Stimulated activated CD4-positive, alpha-beta T cell treated with anti-CD3 and anti-CD28 coated beads, Interleukin-15, amount 100 ng/mL, for 1 hour (primary cell): ENCODE results near the gene DACH2.

ENCODE experiments used
- DNase-seq, 2 donors: peaks; one replicate each; pipeline ENCODE4 v3.0.0-alpha.2; 2020; ENCODE audit warnings: low read depth in 1 of 2, low spot score in 1 of 2

The DACH2 gene

GRCh38 chrX:86295293-86295692, 147.0 kb downstream of the DACH2 start:
- no peak for DNase-seq

- DNase-seq, result no peak
Observed at GRCh38 chrX:86322913-86323312, 174.7 kb downstream of the DACH2 start.

DNA sequence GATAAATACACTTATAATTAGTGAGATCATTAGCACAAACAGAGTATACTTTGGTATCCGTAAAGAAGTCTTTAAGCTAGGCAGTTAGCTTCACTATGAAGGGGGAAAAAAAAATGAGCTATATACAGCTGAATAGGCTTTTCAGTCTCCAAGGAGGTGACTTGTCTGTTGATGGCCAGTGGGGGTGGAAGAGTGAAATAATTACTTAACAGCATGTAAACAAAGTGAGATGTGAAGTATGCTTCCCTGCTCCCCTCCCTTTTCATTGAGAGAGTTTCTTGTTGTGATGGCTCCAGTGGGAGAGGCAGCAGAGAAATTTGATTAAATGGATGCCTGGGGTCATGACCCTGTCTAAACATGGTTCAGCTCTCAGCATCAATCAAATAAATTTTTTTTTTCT, 180.9 kb downstream of the DACH2 start:
- DNase-seq, result no peak

GRCh38 chrX:86348669-86349068, 200.4 kb downstream of the DACH2 start:
- DNase-seq, result no peak

DNA sequence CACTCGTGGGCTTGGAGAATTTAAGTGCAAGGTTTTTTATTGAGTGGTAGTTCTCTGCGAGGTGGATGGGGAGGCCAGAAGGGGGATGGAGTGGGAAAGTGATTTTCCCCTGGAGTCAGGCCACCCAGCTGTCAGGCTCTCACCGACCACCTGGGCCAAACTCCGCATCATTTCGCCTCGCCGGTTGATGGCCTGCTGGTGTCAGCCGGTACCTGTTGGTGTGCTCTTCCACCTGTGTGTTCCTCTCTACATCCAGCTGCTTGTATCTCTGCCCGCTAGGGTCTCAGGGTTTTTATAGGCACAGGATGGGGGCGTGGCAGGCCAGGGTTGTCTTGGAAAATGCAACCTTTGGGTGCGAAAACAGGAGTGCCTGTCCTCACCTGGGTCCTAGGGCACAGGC, 200.9 kb downstream of the DACH2 start:
- no peak for DNase-seq

- DNase-seq, result no peak
Observed at GRCh38 chrX:86369847-86370630, 221.8 kb downstream of the DACH2 start.

- no peak for DNase-seq
Observed at GRCh38 chrX:86370927-86371326, 222.7 kb downstream of the DACH2 start.

DNA sequence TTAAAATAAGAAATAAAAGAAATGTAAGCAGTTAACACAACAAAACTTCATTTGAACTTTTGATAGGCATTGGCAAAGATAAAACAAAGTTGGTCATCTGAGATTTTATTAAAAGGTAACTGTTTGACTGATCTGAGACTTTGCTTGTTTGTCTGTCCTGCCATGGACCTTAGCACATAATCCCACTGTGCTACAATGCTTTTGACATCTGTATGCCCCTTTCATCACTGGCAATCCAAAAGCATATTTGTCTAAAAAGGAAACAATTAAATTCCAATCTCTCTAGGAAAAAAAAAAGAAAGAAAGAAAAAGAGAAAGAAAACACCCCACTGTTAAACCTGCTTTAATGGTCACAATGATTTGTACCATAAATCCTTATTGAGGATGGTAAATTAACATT, 231.0 kb downstream of the DACH2 start:
- no peak for DNase-seq

GRCh38 chrX:86383681-86384540, 235.7 kb downstream of the DACH2 start:
- DNase-seq, result no peak

DNA sequence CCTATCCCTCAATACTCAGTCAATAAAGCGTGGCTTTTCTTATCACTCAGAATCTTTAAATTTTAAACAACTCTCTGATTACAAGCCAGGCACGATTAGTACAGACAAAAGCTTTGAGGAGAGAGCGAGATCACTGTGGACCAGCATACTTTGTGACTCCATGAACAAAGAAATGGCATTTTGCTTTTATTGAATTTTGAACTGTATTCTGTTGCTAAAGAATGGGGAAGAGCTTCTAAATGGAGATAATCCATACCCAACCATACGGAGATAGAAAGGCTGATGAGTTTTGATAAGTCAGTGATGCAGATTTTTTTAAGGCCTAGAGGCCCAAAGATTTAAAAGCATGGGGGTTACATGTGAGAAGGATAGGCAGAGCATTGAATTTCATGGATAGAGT, 259.1 kb downstream of the DACH2 start:
- no peak for DNase-seq

DNA sequence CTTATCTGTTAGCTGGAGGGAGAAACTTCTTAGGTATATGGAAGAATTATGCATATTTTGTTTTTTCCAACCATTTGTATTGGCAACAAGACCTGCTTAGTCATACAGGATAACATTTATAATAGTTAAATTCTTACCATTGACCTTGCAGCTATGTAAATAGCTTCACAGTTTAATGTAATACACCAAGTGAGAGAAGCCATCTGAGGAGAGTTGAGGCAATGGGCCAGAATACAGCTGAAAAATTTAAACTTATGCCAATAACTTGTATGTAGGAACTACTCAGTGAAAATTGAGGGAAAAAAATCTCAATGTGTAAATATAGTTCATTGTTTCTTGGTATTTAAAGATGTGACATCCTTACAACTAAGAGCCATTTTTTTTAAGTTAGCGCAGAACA, 273.5 kb downstream of the DACH2 start:
- DNase-seq, result no peak

- no peak for DNase-seq
Observed at GRCh38 chrX:86436116-86436515, 287.9 kb downstream of the DACH2 start.

GRCh38 chrX:86455495-86455894, 307.2 kb downstream of the DACH2 start:
- DNase-seq, result no peak

DNA sequence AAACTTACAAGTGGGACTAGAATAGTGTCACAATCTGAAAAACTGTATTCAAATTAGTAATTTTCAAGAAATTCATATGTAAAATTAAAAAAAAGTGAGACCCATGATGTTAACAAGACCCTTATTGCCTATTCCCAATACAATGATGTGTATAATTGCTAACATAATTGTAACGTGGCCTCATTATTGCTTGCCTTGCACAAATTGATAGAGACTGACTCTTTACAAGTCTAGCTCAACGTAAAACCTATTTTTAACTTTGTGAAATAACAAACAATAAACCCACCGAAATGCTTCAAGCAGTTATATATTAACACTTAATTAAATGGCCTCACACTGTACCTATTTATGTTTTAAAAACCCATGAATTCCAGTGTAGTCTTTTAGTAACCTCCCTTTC, 312.5 kb downstream of the DACH2 start:
- no peak for DNase-seq

- no peak for DNase-seq
Observed at GRCh38 chrX:86504297-86504696, 356.0 kb downstream of the DACH2 start.

GRCh38 chrX:86507331-86507730, 359.1 kb downstream of the DACH2 start:
- DNase-seq, result no peak

DNA sequence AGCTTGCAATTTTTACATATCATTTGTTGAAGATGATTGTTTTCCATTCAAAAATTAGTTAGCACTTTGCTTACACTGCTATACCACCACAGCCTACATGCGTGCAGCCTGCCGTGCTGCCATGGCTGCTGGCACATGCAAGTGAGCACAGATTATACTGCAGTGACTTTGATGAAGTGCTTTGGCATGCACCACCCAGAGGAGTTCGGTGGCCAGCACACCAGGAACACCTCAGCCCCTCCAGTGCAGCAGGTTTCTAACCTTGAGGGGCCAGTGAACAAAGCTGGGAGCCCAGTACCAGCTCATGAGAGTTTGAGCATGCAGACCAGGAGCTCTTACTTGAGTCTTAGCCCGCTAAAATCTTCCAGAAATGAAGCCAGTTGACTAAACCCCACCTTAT, 431.5 kb downstream of the DACH2 start:
- DNase-seq, result no peak

GRCh38 chrX:86604607-86605006, 456.4 kb downstream of the DACH2 start:
- DNase-seq, result no peak

- no peak for DNase-seq
Observed at GRCh38 chrX:86696951-86697350, 548.7 kb downstream of the DACH2 start.

DNA sequence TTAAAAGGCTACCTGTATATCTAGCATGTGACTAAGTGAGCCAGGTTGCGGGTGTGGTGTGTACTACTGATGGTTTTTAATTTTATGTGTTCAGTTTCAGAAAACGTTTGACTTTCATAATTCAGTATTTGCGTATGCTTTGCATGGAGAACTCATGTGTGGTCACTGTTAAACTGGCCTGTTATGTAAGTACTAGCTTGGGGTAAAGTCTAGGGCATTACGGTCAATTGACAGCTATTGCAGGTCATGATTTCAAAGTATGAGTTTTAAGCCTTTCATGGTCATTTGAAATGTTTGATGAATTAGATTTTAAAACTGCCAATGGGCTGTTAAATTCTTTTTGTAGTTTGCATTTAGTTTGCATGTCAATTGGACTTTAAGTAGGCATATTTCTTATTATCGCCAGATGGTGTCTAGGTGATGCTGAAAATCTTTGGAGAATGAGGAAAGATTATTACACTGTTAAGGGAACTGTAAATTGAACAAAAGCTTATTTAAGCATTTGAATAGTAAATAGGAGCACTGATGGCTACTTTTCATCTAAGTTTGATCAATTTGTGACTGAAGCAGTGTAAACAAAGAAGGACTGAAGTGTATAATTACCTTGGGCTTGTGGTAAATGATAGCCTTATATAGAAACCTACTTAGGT, 563.4 kb downstream of the DACH2 start:
- DNase-seq, result no peak

- DNase-seq, result no peak
Observed at GRCh38 chrX:86714441-86714840, 566.2 kb downstream of the DACH2 start.

- no peak for DNase-seq
Observed at GRCh38 chrX:86724277-86724676, 576.0 kb downstream of the DACH2 start.
